BJ (cell line): Measurements from ENCODE around the gene PPP1R12B. TPM values are rescaled to one million over a fixed set of nuclear protein-coding genes. Genes with fewer than 3 reads are reported as not detected.
A peak's percentile ranks its signal among the peaks of the same experiment; 100 is the strongest.
"Not testable (repeated sequence)": the region's sequence is repeated elsewhere in the genome, so short reads cannot be mapped to it uniquely, and the experiment has no call there.

Experiments used
- CTCF ChIA-PET: fragments of 350-600 bp; formaldehyde crosslinking; extraction: SDS; loops from one replicate; lab custom pipeline; 2021; ENCODE audit warnings: antibody characterized with exemption, inconsistent platforms; lab: Yijun Ruan, JAX
- POLR2A ChIA-PET: fragments of 300-600 bp; sonication (Branson Sonifier 250); formaldehyde crosslinking; extraction: SDS; loops from one replicate; lab custom pipeline; 2021; ENCODE audit warnings: antibody characterized with exemption; lab: Charles Lee
- DNase-seq: peaks from one replicate; pipeline ENCODE4 v3.0.0-alpha.2; 2011; ENCODE audit warnings: low read depth
- H3K27me3 ChIP-seq: 2 replicates; pipeline ENCODE4 v1.6.0; 2011; ENCODE audit warnings: low read length; ENCODE audit not compliant: control insufficient read depth, insufficient read depth
- H3K36me3 ChIP-seq: 2 replicates; pipeline ENCODE4 v1.5.1; 2011; ENCODE audit warnings: low read length; ENCODE audit not compliant: control insufficient read depth, insufficient read depth
- H3K4me3 ChIP-seq: 2 replicates; pipeline ENCODE4 v1.5.1; 2011; ENCODE audit warnings: low read depth, mild to moderate bottlenecking, control low read depth, low read length
- CTCF ChIP-seq: IDR thresholded peaks from 2 replicates; pipeline ENCODE4 v1.5.1; 2011; ENCODE audit warnings: low read depth, mild to moderate bottlenecking, control low read depth, inconsistent platforms, low read length, moderate library complexity; ENCODE audit not compliant: insufficient read depth
- polyA plus RNA-seq: library from polyadenylated mRNA; depleted of rRNA; stranded (reverse); fragments of >200 nt; gene quantifications from 2 replicates; pipeline ENCODE4 v1.2.3, GENCODE V29; 2011

PPP1R12B gene
- polyA plus RNA-seq, 1 experiment, result 9.4 TPM

DNA sequence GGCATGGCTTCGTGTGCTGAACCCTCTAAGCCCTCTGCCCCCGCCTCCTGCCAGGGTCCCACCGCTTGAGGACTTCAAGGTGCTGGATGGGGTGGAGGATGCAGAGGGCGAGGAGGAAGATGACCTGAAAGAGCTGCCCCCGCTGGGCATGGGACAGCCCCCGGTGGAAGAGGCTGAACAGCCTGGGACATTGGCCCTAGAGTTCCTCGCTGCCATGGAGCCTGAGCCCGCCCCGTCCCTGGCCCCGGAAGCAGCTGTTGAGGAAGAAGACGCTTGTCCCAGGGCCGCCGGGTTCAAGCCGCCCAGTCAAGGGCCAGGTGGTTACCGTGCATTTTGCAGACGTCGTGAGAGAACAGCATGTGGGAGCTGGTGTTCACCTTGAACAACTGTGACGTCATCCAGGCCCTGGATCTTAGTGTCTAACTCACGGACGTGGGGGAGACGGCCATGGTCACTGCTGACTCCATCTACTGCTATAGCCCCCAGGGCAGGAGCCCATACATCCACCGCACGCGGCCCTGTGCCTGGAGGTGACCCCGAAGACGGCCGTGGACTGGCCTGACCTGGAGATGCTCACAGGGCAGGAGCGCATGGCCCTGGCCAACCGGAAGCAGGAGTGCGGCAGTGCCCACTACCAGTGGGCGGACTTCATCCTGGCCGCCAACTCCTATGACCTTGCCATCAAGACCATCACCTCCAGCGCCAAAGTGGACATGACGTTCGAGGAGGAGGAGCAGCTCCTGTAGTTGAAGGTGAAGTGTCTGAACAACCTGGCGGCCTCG is 90.1 kb downstream of the PPP1R12B start:
- CTCF ChIA-PET, result interaction anchor here (0.8 to 0.9 kb wide), 2 partner anchors 12 to 21 kb away, joined by 3 read pairs; no protein-coding TSS in a partner anchor
- DNase-seq, result no peak
- TF ChIP-seq CTCF, result no peak
- H3K36me3 ChIP-seq, result peaks cover 10% of the 10 kb centered on the region
- POLR2A ChIA-PET, result interaction anchor here (0.5 kb wide), 1 partner anchor 22 kb away, joined by 3 read pairs; no protein-coding TSS in a partner anchor
- H3K4me3 ChIP-seq, result no peak overlapping the region
- H3K27me3 ChIP-seq, result no peaks in the 10 kb centered on the region

GRCh38 chr1:202439308-202439707 is 90.8 kb downstream of the PPP1R12B start:
- no peak for TF ChIP-seq CTCF
- no peaks in the 10 kb centered on the region for H3K27me3 ChIP-seq
- DNase-seq, result no peak
- ChIA-PET POLR2A (no interaction called here), CTCF (interaction anchor here (0.8 kb wide), 1 partner anchor 22 kb away, joined by 3 read pairs; no protein-coding TSS in a partner anchor)
- peaks cover 10% of the 10 kb centered on the region for H3K36me3 ChIP-seq
- no peak overlapping the region for H3K4me3 ChIP-seq

DNA sequence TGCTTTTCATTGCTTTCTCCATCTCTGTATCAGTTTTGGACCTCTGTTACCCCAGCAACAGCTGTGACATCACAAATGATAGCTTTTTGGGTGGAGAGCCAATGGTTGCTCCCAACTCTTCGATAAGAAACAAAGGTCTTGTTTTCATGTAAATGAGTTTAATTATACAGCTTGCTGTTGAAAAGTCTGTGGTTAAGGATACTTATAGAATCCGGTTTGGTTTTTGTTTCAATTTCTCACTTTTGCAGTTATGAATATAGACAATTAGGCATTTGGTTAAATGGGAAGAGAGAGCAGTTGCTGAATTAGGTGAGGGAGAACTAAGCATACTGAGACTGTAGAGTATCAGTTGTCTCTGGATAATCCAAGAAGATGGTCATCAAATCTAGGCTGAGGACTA is 99.6 kb downstream of the PPP1R12B start:
- POLR2A ChIA-PET, CTCF ChIA-PET, DNase-seq: not testable (repeated sequence)

DNA sequence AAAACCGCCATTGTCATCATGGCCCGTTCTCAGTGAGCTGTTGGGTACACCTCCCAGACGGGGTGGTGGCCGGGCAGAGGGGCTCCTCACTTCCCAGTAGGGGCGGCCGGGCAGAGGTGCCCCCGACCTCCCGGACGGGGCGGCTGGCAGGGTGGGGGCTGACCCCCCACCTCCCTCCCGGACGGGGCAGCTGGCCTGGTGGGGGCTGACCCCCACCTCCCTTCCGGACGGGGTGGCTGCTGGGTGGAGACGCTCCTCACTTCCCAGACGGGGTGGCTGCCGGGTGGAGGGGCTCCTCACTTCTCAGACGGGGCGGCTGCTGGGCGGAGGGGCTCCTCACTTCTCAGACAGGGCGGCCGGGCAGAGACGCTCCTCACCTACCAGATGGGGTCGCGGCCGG is 103.1 kb downstream of the PPP1R12B start:
- POLR2A ChIA-PET, CTCF ChIA-PET, H3K4me3 ChIP-seq, DNase-seq, H3K36me3 ChIP-seq, H3K27me3 ChIP-seq: not testable (repeated sequence)

More for the DNA sequence above, 99.6 kb downstream of the PPP1R12B start:
- not testable (repeated sequence) for H3K4me3 ChIP-seq, H3K27me3 ChIP-seq, H3K36me3 ChIP-seq

- no peak for TF ChIP-seq CTCF
- Histone ChIP-seq H3K4me3 (no peak overlapping the region), H3K27me3 (no peaks in the 10 kb centered on the region), H3K36me3 (no peaks in the 10 kb centered on the region)
- ChIA-PET CTCF (no interaction called here), POLR2A (no interaction called here)
- DNase-seq, result no peak
Measured at GRCh38 chr1:202452508-202452907, 104.0 kb downstream of the PPP1R12B start.

GRCh38 chr1:202456372-202457169 is 108.1 kb downstream of the PPP1R12B start:
- H3K36me3 ChIP-seq, POLR2A ChIA-PET, H3K4me3 ChIP-seq, H3K27me3 ChIP-seq: not testable (repeated sequence)
- DNase-seq, result peak; percentile 16
- CTCF ChIA-PET, result interaction anchor here (1.0 kb wide), 1 partner anchor 263 kb away, joined by 3 read pairs; no protein-coding TSS in a partner anchor

DNA sequence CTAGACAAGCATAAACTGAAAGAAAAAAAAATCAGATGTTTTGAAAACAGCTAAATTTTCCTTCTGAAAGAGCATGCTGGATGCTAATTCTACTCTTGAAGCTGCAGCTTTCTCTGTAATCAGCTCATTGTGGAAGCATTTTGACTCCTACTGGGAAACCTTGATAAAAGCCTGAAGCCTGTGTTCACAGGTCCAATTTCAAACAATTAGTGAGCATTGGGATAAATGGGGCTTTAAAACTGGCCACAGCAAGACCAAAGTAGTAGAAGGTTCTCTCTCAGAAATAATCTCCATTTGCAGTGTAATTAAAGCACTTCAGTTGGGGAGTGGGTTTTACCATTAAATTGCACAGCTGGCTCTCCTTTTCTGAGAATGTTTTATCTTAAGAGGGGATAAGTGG is 110.2 kb downstream of the PPP1R12B start:
- POLR2A ChIA-PET, H3K36me3 ChIP-seq, H3K27me3 ChIP-seq, H3K4me3 ChIP-seq, DNase-seq: not testable (repeated sequence)
- CTCF ChIA-PET, result interaction anchor here (0.6 to 2.3 kb wide), 3 partner anchors 134 to 261 kb away, joined by 3 to 12 read pairs (median 3); no protein-coding TSS in a partner anchor

- H3K4me3 ChIP-seq, H3K36me3 ChIP-seq, DNase-seq, H3K27me3 ChIP-seq: not testable (repeated sequence)
- ChIA-PET CTCF (interaction anchor here (1.3 to 2.3 kb wide), 3 partner anchors 141 to 260 kb away, joined by 4 to 12 read pairs (median 6); no protein-coding TSS in a partner anchor), POLR2A (interaction anchor here (0.6 kb wide), 1 partner anchor 41 kb away, joined by 12 read pairs; no protein-coding TSS in a partner anchor)
Measured at GRCh38 chr1:202459470-202460142, 111.1 kb downstream of the PPP1R12B start.

- ChIA-PET POLR2A (interaction anchor here (0.6 kb wide), 1 partner anchor 41 kb away, joined by 12 read pairs; no protein-coding TSS in a partner anchor), CTCF (interaction anchor here (1.3 to 2.3 kb wide), 3 partner anchors 140 to 259 kb away, joined by 4 to 12 read pairs (median 6); no protein-coding TSS in a partner anchor)
- not testable (repeated sequence) for H3K4me3 ChIP-seq, H3K36me3 ChIP-seq, H3K27me3 ChIP-seq
- peak; percentile 5 for DNase-seq
Measured at GRCh38 chr1:202460143-202460495, 111.6 kb downstream of the PPP1R12B start.
